Activated T-cell treated with anti-CD3 and anti-CD28 coated beads for 4 hours (primary cell): ENCODE results near the gene PALMD.

Experiments used
- DNase-seq: peaks from one replicate; pipeline ENCODE4 v3.0.0-alpha.2; 2020

The PALMD gene

DNA sequence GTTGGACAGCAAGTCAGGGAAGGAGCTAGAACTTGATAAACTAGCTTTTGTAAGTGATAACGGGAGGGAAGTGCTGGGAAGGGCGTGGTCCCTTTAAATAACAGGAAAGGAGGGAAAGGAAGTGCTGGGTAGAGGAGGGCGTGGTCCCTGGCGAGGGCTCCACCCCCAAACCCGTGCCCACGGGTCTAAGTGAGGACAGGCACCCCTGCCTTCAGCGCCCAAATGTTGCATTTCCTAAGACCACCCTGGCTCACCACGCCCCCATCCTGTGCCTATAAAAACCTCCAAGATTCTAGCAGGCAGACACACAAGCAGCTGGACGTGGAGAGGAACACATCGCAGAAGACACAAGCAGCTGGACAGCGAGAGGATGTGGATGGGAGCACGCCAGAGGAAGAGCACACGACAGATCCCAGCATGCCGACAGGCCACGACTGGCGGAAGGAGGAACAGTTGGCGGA, 58.5 kb downstream of the PALMD start:
- no peak for DNase-seq

DNA sequence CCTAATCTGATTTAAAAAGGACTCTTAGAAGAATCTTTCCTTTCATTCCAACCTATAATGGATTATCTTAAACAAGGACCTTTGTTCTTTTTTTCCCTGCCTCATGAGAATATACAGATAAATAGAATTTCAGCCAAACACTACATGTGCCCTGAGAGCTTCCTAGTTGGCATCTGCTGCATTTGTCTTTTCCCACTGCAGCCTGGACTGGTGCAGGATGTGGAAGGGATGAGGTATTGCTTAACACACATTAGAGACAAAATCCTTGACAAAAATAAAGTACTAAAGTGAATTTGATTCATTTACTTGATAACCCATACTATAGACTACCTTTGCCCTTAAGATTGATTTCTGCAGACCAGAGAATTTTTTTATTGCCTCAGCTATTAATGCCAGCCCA, 59.5 kb downstream of the PALMD start:
- no peak for DNase-seq

DNA sequence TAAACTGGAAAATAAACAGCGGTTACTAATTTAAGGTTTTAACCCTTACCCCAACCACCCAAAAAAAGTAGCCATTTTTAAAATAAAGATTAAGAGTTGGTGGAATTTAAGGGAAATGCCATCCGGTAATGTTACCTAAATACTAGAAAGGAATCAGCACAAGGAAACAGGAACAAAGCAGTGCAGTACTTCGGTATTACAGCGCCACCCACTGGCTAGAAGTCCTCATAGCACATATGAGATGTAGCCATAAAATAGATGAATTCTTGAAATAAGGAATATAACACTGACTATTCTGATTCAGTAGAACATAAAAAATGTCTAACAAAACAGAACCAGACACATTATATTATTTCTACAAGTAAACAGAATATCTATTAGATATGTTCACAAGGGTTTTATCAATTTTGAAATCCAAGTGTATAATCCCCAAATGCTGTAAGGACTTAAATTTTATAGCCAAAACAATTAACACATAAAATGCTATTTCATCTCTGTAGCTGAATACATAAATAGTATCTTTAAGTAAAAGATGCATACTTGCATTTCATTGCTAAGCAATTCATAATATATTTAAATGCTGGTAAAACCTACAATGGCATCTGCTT, 61.7 kb downstream of the PALMD start:
- DNase-seq = peak; percentile 30

DNA sequence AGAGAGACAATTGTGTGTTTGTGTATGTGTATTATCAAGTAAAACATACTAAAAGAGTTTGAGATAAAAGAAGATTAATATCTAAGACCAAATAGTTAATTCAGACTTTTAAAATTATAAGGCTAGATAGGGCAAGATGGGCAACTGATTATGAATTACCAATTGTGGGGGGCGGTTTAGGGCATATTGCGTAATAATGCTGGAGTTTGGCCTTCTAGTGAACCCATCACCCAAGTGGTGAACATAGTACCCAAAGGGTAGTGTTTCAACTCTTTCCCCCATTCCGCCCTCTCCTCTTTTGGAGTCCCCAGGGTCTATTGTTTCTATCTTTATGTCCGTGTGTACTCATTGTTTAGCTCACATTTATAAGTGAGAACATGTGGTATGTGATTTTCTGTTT, 65.1 kb downstream of the PALMD start:
- DNase-seq = no peak

DNA sequence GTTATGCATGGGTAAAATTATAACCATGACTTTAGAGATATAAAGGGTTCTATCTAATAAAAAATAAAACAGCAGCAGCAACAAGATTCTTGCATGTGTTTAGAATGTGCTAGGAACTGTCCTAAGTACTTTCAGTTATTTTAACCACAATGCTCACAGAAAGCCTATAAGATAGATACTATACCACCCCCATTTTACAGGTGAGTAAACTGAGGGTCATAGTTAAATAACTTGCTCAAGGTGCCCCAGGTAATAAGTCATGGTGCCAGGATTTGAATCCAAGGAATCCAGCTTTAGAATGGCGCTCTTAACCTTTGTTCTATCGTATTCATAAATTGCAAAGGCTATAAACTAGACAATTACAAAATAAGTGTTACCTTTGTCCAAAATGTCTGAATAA, 67.1 kb downstream of the PALMD start:
- DNase-seq = no peak

- DNase-seq = no peak
Observed at GRCh38 chr1:99717005-99717404, 71.1 kb downstream of the PALMD start.

GRCh38 chr1:99723251-99723650, 77.3 kb downstream of the PALMD start:
- no peak for DNase-seq

- no peak for DNase-seq
Observed at GRCh38 chr1:99725996-99726395, 80.1 kb downstream of the PALMD start.

DNA sequence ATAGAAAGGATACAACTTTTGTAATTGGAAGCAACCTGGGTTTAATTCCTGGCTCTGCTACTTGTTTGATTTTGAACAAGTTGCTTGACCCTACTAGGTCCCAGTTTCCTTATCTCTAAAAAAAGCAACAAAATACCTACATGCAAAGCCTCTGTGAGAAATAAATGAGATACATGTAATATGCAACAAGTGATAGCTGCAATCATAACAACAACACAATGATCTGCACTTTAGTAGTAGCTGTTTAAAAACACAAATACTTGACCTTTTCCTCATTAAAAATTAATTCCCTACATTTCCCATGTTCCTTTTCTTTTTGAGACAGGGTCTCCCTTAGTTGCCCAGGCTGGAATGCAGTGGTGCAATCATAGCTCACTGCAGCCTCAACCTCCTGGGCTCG, 80.5 kb downstream of the PALMD start:
- DNase-seq = no peak

GRCh38 chr1:99726818-99727217, 80.9 kb downstream of the PALMD start:
- DNase-seq = no peak

GRCh38 chr1:99727575-99728185, 81.8 kb downstream of the PALMD start:
- DNase-seq = no peak

- no peak for DNase-seq
Observed at GRCh38 chr1:99728494-99729235, 82.8 kb downstream of the PALMD start.

GRCh38 chr1:99731384-99731783, 85.5 kb downstream of the PALMD start:
- DNase-seq = no peak

GRCh38 chr1:99735852-99736251, 89.9 kb downstream of the PALMD start:
- DNase-seq = no peak

DNA sequence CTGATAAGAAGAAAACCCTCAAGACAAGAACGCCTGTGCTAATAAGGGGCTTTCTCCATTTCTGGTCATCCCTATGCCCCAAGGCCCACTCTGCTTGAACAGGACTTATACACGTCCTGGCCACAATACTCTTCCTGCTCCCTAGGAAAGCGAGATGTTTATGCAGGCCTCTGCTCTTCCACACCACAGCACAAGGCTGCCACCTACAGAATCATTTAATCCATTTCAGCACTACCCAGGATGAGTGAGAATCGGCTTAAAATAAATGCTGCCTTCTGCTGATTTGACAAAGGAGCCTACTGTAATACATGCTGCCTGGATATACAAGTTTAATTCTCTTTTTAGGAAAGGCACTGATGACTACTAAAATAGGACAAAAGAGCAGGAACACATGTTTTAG, 91.1 kb downstream of the PALMD start:
- no peak for DNase-seq

DNA sequence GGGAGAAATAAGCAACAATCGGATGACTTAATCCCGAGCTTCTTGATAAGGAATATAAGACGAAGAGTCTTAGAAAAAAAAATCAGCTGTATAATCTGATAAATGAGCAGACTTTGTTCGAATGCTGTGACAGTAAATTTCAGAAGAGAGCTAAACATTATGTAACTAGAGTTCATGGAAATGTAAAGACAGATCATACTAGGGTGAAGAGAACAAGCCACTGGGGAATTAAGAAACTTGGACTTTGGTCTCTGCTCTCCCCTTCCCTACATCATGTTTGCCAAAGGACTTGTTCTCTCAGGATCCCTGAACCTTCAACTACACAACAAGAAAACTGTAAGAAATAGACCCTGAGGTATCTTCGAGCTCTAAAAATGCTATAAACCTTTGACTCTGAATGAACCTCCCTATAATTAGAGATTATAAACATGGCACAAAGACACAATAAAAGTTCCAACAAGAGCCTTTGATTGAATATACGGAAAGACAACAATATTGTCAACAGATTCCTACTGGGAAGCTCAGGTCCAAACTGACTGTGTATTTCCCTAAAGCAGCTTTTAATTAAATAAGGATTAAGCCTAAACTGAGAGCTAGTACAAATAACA, 93.0 kb downstream of the PALMD start:
- DNase-seq = no peak

DNA sequence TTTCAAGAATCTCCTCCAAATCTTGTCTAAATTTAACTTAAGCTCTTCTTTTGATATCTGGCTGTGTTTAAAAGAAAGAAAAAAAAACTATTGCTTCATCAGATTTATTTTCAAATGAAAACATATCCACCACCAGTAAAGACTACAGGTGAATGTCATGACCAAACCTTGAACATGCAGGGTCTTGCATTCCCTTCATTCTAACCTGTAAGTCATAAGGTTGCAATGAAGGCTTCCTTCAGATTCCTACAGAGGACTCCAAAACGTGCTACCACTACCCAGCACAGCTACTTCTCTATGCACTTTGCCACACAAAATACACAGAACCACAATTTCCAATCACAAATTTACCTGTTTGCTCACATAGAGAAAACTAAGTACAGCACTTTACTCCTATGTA, 94.2 kb downstream of the PALMD start:
- no peak for DNase-seq
